IPS-18c (cell line): Measurements from ENCODE around the gene RNF133.

Experiments
- H3K4me3 ChIP-seq: 2 replicates; pipeline ENCODE4 v1.7.0; 2013; ENCODE audit warnings: low read depth, mild to moderate bottlenecking, low read length, moderate library complexity; ENCODE audit not compliant: insufficient read depth
- H3K9me3 ChIP-seq: one replicate; pipeline ENCODE4 v1.6.1; 2013; ENCODE audit warnings: mild to moderate bottlenecking, low read length, moderate library complexity; ENCODE audit not compliant: control insufficient read depth, insufficient read depth

Gene RNF133

GRCh38 chr7:122673951-122674350, 25.0 kb downstream of the RNF133 start:
- Histone ChIP-seq H3K9me3 (no peaks in the 10 kb centered on the region), H3K4me3 (no peak overlapping the region)

- no peak overlapping the region for H3K4me3 ChIP-seq
- no peaks in the 10 kb centered on the region for H3K9me3 ChIP-seq
These were observed 26.4 kb downstream of the RNF133 start for GRCh38 chr7:122672536-122672935.

GRCh38 chr7:122663733-122664132, 35.2 kb downstream of the RNF133 start:
- H3K9me3 ChIP-seq: no peaks in the 10 kb centered on the region
- no peak overlapping the region for H3K4me3 ChIP-seq

GRCh38 chr7:122658856-122659255, 40.1 kb downstream of the RNF133 start:
- no peak overlapping the region for H3K4me3 ChIP-seq
- H3K9me3 ChIP-seq: no peaks in the 10 kb centered on the region

- H3K9me3 ChIP-seq: no peaks in the 10 kb centered on the region
- H3K4me3 ChIP-seq: no peak overlapping the region
These were observed 45.2 kb downstream of the RNF133 start for GRCh38 chr7:122653685-122654084.

GRCh38 chr7:122652876-122653275, 46.0 kb downstream of the RNF133 start:
- Histone ChIP-seq H3K9me3 (no peaks in the 10 kb centered on the region), H3K4me3 (no peak overlapping the region)

- H3K9me3 ChIP-seq: no peaks in the 10 kb centered on the region
These were observed 47.5 kb downstream of the RNF133 start for GRCh38 chr7:122651451-122651850.

More at GRCh38 chr7:122651451-122651850, 47.5 kb downstream of the RNF133 start:
- H3K4me3 ChIP-seq: no peak overlapping the region
